NCI-H2171 treated with DMSO at 0.1 percent for 48 hours (cell line): Measurements from ENCODE around the gene HDAC7.

Experiments
- DNase-seq: peaks from one replicate; lab custom pipeline; 2025; lab: John Stamatoyannopoulos, UW

HDAC7 gene

GRCh38 chr12:47778881-47779280 is 40.8 kb downstream of the HDAC7 start:
- no peak for DNase-seq

GRCh38 chr12:47777741-47778558 is 41.8 kb downstream of the HDAC7 start:
- DNase-seq = peak; percentile 17

- DNase-seq = no peak
Measured at GRCh38 chr12:47777151-47777550, 42.6 kb downstream of the HDAC7 start.

DNA sequence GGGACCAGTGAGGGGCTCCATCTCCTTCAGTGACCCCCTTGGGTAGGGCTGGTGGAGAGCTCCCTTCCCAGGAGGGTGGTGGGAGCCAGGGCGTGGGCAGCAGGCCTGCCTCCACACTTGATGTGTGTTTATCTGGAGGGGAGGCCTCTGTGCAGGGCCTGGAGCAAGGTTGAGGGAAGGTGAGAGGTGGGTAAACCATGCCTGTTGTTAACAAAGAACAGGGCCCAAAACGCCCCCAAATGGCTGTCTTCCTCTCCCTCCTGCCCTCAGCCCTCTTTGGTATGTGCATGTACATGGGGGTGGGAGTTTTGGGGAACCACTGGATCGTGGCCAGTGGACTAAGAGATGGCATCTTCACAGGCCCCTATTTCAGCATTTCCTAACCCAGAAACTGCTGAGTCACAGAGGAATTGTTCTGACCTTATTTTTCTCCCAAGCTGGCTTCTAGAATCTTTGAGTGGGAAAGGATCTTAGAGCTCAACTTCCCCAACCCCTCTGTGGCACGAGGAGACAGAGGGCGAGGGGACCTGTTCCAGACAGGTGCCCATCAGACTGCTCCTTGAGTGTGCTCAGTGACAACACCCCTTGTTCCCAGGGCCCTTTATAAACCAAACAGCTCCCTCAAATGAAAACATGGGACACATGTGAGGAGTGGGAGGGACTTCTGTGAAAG is 43.1 kb downstream of the HDAC7 start:
- no peak for DNase-seq

DNA sequence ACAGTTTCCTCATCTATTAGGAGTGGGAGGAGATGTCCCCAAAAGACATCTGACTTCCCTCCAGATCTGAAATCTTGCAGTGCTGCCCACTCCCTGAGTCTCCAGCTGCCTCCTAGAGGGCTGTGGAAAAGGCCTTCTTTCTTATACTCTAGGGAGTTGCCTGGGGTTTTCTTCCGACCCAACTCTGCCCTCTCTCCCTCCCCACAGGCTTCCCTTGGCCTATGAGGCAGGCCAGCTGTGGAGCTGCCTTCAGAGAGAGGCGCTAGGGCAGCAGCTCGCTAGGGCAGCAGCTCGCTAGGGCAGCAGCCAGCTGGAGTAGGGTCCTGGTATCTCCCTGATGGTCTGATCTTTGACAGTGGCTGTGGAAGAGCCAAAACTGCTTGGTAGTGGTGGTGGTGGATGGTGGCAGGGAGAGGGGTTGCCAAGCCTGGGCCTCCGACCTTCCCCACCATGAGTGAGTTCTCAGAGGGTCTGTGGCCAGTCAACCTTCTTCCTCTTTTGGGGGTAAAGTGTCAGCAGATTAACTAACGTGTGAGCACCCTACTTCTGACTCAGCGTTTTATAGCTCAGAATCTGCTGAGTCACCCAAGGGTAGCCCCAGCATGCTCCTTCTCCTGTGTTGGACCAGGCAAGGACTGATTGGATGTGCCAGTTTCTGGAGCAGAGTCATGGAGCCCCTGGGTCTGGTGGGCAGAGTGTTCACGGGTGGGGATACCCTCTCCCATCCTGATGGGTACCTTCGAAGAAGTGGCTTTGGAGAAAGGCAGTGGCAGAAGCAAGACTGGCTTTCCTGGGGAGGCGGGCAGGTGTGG is 44.4 kb downstream of the HDAC7 start:
- no peak for DNase-seq

DNA sequence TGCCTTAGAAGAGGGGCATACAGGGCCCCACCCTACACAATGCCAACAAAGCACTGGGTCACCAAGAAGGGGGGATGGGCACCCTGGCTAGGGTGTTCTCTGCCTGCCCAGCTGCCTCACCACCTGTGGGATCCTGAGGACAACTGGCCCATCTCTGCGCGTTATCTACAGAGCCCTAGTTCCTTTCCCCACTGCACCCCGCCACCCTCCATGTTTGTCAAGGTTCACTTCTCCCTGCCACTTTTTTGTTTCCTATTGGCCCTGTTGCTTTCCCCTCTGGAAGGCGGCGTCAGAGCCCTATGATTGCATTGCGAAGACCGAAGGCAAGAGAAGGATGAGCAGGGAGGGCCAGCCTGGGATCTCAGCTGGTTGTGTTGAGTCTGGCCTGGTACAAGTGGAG is 45.0 kb downstream of the HDAC7 start:
- DNase-seq = no peak

GRCh38 chr12:47773858-47774580 is 45.7 kb downstream of the HDAC7 start:
- no peak for DNase-seq

DNA sequence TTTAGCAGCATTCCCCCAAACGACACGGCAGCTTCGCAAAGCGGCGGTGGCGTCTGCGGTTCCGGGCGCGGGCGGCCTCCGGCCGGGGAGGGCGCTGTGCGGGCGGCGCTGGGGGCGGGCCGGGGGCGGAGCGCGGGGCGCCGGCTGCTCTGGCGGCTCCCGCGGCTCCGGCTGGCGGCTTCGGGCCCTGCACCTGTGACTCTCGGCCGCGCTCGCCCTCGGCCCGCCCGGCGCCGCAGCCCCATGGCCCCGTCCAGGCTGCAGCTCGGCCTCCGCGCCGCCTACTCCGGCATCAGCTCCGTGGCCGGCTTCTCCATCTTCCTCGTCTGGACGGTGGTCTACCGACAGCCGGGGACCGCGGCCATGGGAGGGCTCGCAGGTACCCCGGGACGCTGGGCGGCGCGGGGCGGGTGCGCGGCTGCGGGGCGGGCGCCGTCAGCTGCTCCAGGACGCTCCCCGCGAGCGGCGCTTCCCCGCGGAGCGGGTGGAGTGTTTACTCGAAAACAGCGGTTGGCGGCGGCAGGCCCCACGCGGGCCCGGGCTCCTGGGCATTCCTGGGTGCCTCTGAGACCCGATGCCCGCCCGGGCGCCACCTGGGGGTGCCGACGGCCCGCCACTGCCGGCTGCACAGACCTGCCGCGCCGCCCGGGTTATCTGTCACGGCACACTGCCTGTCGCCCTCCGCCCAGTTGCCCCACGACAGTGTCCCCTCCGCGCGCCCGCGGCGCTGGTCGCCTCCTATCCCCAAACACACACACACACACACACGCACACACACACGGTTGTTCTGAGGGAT is 46.4 kb downstream of the HDAC7 start, which contains the start of gene SLC48A1:
SLC48A1 (plus strand) TSS at position 177 of the 796 bp plus-strand sequence; CDS start at position 244, 67 bp downstream.
- DNase-seq = peak; percentile 50

DNA sequence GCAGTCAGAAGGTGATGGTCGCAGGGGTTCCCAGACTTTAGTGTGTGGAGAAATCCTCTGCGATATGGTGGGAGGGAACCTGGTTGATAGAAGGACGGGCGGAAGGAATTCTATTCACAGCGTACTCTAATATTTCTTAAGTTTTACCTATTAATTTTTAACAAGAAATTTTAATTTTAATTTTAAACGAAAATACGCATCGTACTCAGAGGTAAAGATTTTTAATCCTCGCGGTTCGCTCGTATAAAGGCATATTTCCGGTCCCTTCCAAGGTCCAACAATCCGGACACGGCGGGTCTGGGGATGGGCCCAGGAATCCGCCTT is 47.0 kb downstream of the HDAC7 start:
- DNase-seq = peak; percentile 35

GRCh38 chr12:47772094-47772660 is 47.5 kb downstream of the HDAC7 start:
- no peak for DNase-seq

- DNase-seq = no peak
Measured at GRCh38 chr12:47771304-47771703, 48.4 kb downstream of the HDAC7 start.

DNA sequence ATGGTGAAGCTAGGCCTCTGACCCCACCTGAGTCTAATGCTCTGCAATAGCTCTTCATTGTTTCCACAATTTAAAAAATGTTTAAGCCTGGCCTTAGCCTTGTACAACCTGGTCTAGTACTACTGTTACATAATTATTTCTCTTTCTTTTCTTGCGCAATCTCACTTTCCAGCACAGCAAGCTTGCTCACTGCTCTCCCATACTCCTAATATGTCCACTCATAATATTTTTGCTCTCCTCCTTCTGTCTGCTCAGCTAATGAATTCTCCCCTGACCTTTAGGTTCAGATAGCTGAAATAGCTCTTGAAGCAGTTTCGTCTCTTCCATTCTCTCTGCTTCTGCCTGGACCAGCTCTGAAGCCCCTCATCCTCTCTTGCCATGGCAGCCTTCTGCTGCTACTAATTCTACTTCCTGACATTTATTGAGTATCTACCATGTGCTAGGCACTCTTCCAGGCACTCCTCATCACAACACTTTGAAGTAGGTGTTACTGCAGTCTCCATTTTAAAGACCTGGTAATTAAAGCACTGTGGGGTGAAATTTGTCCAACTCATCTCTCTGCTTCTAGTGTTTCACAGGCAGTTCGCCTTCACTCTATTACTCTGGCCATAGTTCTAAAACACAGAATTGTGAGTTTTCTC is 49.5 kb downstream of the HDAC7 start:
- DNase-seq = no peak

DNA sequence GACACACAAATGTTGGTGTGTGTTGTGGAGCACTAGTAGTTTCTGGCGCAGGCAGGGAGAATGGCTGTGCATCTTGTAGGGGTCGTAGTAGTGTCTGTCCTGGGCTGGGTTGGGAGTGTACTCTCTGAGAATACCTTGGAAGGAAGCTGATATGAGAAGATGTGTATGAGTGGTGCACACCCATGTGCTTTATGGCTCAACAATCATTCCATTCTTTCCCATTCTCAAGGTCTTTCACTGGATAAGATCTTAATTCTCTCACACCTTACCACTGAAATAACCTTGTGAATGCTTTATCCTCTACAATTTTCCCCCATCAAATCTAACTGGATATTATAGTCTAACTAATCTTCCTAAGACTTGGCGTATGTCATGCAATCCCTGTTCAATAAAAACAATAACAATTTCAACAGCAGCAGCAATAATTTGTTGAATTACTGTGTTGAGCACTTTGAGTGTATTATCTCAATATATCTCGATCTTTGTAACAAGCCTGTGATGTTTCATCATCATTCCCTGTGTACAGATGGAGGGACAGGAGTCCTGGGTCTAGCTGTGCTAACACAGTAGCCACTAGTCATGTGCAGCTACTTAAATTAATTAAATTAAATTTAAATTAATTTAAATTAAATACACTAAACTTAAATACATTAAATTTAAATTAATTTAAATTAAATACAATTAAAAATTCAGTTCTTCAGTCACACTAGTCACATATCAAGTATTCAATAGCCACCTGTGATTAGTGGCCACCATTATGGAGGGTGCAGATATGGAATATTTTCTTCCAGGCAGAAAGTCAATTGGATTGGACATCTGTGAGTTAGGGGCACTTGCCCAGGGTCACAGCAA is 50.2 kb downstream of the HDAC7 start:
- no peak for DNase-seq

DNA sequence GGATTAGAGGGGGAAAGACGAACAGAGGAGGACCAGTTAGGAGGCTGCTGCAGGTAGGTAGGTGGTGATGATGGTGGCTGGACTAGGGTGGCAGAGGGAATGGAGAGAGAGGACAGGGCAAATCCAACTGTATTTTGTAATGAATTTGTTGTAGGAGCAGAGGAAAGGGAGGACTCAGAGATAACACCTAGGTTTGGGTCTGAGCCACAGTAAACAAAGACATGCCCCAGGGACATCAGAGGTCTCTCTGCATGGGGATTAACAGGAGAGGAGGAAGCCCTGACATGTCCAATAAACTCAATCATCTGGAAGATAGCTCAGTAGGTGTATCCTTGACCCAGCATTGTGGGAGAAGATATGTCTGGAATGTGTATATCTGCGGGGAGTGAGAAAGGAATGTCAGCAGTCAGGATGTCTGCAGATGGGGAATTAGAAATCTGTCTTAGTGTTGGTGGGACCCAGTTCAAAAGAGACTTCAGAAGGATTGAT is 51.3 kb downstream of the HDAC7 start:
- peak; percentile 56 for DNase-seq

DNA sequence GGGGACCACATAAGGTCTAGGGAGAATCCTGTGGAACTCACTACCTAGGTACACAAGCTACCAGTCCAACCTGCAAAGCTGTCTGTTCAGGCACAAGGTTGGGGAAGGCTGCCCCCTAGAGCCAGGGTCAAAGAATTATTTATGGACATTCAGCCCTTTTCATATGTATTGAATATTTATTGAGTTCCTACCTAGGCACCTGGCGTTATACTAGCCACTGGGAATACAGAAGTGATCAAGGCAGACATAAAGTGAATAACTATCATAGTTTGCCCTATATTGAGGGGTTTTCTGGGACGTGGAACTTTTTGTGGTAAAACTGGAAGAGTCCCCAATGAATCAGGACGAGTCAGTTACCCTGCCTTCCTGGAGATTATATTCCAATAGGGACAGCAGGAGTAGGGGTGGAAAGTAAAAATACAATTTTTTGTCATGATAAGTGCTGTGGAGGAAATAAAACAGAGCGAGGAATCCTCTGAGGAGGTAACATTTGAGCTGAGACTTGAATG is 52.4 kb downstream of the HDAC7 start:
- no peak for DNase-seq

GRCh38 chr12:47766502-47767215 is 53.0 kb downstream of the HDAC7 start:
- DNase-seq = no peak

GRCh38 chr12:47763481-47764346 is 56.0 kb downstream of the HDAC7 start:
- DNase-seq = no peak
